ENCODE measurements around the gene METAP1D.
"Not testable (repeated sequence)": the region's sequence is repeated elsewhere in the genome, so short reads cannot be mapped to it uniquely, and the experiment has no call there.

The METAP1D gene

GRCh38 chr2:172105471-172106107 lies 105.8 kb downstream of the METAP1D start:
- DNase-seq = no peak

GRCh38 chr2:172106108-172106961 lies 106.6 kb downstream of the METAP1D start:
- no peak for DNase-seq

- no peak for DNase-seq
These were observed 108.2 kb downstream of the METAP1D start for GRCh38 chr2:172107690-172108586.

GRCh38 chr2:172108587-172108930 lies 108.8 kb downstream of the METAP1D start:
- DNase-seq = no peak

- DNase-seq = no peak
These were observed 109.7 kb downstream of the METAP1D start for GRCh38 chr2:172109256-172109987.

- no peak for DNase-seq
These were observed 110.4 kb downstream of the METAP1D start for GRCh38 chr2:172109988-172110811.

GRCh38 chr2:172113617-172114016 lies 113.9 kb downstream of the METAP1D start:
- DNase-seq = no peak

- not testable (repeated sequence) for DNase-seq
These were observed 114.4 kb downstream of the METAP1D start for GRCh38 chr2:172114176-172114575.

- no peak for DNase-seq
These were observed 114.8 kb downstream of the METAP1D start for GRCh38 chr2:172114579-172114978.

- no peak for DNase-seq
These were observed 116.4 kb downstream of the METAP1D start for GRCh38 chr2:172116107-172116506.

- no peak for DNase-seq
These were observed 119.3 kb downstream of the METAP1D start for GRCh38 chr2:172119089-172119488.

GRCh38 chr2:172120118-172120517 lies 120.4 kb downstream of the METAP1D start:
- DNase-seq = no peak

GRCh38 chr2:172128484-172128883 lies 128.7 kb downstream of the METAP1D start:
- no peak for DNase-seq

- no peak for DNase-seq
These were observed 129.7 kb downstream of the METAP1D start for GRCh38 chr2:172129404-172129803.

All from NCI-H2081 treated with DMSO at 0.1 percent for 48 hours (cell line).